GM23338 (cell line): ENCODE data around the gene USP10. TPM values are rescaled to one million over a fixed set of nuclear protein-coding genes. Genes with fewer than 3 reads are reported as not detected.

Experiments used
- ATAC-seq: fragments of 200-7000 bp; cut with Tn5 transposase; 3 replicates; pipeline ENCODE4 v1.9.1; 2020
- DNase-seq: peaks from one replicate; pipeline ENCODE4 v3.0.0-alpha.2; 2015; ENCODE audit warnings: low spot score
- H2AFZ ChIP-seq: fragments of 200-600 bp; sonication (generic); 2 replicates; pipeline ENCODE4 v1.8.0; 2016; ENCODE audit warnings: antibody characterized with exemption, mild to moderate bottlenecking, moderate library complexity
- H3F3A ChIP-seq: fragments of 200-600 bp; sonication (generic); replicated peaks from 2 replicates; pipeline ENCODE4 v1.8.0; 2017; ENCODE audit warnings: antibody characterized with exemption, mixed run types, low read depth
- H3K27ac ChIP-seq: fragments of 200-600 bp; sonication (generic); 2 replicates; pipeline ENCODE4 v1.6.1; 2016; ENCODE audit warnings: low read depth
- H3K27me3 ChIP-seq: fragments of 200-600 bp; sonication (generic); 2 replicates; pipeline ENCODE4 v1.8.0; 2016; ENCODE audit warnings: mild to moderate bottlenecking, mixed run types, moderate library complexity; ENCODE audit not compliant: insufficient read depth
- H3K36me3 ChIP-seq: fragments of 200-600 bp; sonication (generic); 2 replicates; pipeline ENCODE4 v1.8.0; 2016; ENCODE audit warnings: mild to moderate bottlenecking; ENCODE audit not compliant: insufficient read depth
- H3K4me1 ChIP-seq: fragments of 200-600 bp; sonication (generic); 2 replicates; pipeline ENCODE4 v1.8.0; 2016; ENCODE audit warnings: mild to moderate bottlenecking, moderate library complexity; ENCODE audit not compliant: insufficient read depth
- H3K4me2 ChIP-seq: fragments of 200-600 bp; sonication (generic); 2 replicates; pipeline ENCODE4 v1.7.1; 2017; ENCODE audit warnings: mixed run types
- H3K4me3 ChIP-seq: fragments of 200-600 bp; sonication (generic); 2 replicates; pipeline ENCODE4 v1.6.1; 2016; ENCODE audit warnings: mixed run types
- H3K79me2 ChIP-seq: fragments of 200-600 bp; sonication (generic); replicated peaks from 2 replicates; pipeline ENCODE4 v1.8.0; 2017; ENCODE audit warnings: mild to moderate bottlenecking; ENCODE audit not compliant: insufficient read depth
- H3K9me2 ChIP-seq: fragments of 200-600 bp; sonication (generic); 2 replicates; pipeline ENCODE4 v1.8.0; 2017; ENCODE audit not compliant: insufficient read depth
- H4K20me1 ChIP-seq: fragments of 200-600 bp; sonication (generic); replicated peaks from 2 replicates; pipeline ENCODE4 v1.8.0; 2017; ENCODE audit warnings: mild to moderate bottlenecking; ENCODE audit not compliant: insufficient read depth
- H3K27ac Mint-ChIP-seq: 2 replicates; pipeline ENCODE4 v1.8.0; 2020; ENCODE audit warnings: inconsistent platforms, mild to moderate bottlenecking, moderate library complexity, mixed read lengths
- H3K27me3 Mint-ChIP-seq: 3 replicates; pipeline ENCODE4 v1.8.0; 2022; ENCODE audit warnings: low read depth, mild to moderate bottlenecking, moderate library complexity, mixed read lengths, inconsistent platforms; ENCODE audit not compliant: insufficient read depth, poor library complexity
- H3K36me3 Mint-ChIP-seq: 3 replicates; pipeline ENCODE4 v1.8.0; 2021; ENCODE audit warnings: low read depth, mild to moderate bottlenecking, inconsistent platforms, moderate library complexity, mixed read lengths
- H3K4me1 Mint-ChIP-seq: 3 replicates; pipeline ENCODE4 v1.8.0; 2020; ENCODE audit warnings: mild to moderate bottlenecking, inconsistent platforms, mixed read lengths
- H3K4me3 Mint-ChIP-seq: 3 replicates; pipeline ENCODE4 v1.8.0; 2021; ENCODE audit warnings: moderate library complexity, mild to moderate bottlenecking, inconsistent platforms, mixed read lengths
- H3K9me3 Mint-ChIP-seq: 3 replicates; pipeline ENCODE4 v1.8.0; 2020; ENCODE audit warnings: moderate library complexity, mild to moderate bottlenecking, inconsistent platforms, mixed read lengths
- CREB1 ChIP-seq: fragments of 250-450 bp; sonication (Bioruptor Pico); IDR thresholded peaks from 2 replicates; pipeline ENCODE4 v1.5.0; 2020; ENCODE audit warnings: low read depth, mild to moderate bottlenecking, moderate library complexity
- EZH2 ChIP-seq: fragments of 200-600 bp; sonication (generic); IDR thresholded peaks from one replicate; pipeline ENCODE4 v1.8.0; 2017; ENCODE audit warnings: antibody characterized with exemption, mild to moderate bottlenecking, low read depth; ENCODE audit not compliant: unreplicated experiment
- NANOG ChIP-seq: IDR thresholded peaks from 2 replicates; pipeline ENCODE4 v1.6.1; 2016; ENCODE audit warnings: antibody characterized with exemption, borderline replicate concordance
- polyA plus RNA-seq: library from polyadenylated mRNA; unstranded; fragments of >200 nt; fragmentation: Nextera tagmentation; extraction: Ambion mirVana; gene quantifications from 2 replicates; pipeline ENCODE4 v1.2.1, GENCODE V29; 2016
- total RNA-seq: library from RNA; depleted of rRNA; stranded (reverse); fragments of >200 nt; shearing (Covaris generic); gene quantifications from 2 replicates; pipeline ENCODE4 v1.2.3, GENCODE V29; 2014
- TF ChIP-seq, protein P1 (sequence below): fragments of 250-450 bp; sonication (Bioruptor Pico); IDR thresholded peaks from 2 replicates; pipeline ENCODE4 v1.5.0; 2020; ENCODE audit warnings: mild to moderate bottlenecking, moderate library complexity
- TF ChIP-seq, protein P2 (sequence below): IDR thresholded peaks from one replicate; pipeline ENCODE4 v1.6.1; 2018; ENCODE audit warnings: antibody characterized with exemption; ENCODE audit not compliant: unreplicated experiment

Gene USP10
- total and polyA plus RNA-seq, 2 experiments from 2014 or later, result 158 to 194 TPM

DNA sequence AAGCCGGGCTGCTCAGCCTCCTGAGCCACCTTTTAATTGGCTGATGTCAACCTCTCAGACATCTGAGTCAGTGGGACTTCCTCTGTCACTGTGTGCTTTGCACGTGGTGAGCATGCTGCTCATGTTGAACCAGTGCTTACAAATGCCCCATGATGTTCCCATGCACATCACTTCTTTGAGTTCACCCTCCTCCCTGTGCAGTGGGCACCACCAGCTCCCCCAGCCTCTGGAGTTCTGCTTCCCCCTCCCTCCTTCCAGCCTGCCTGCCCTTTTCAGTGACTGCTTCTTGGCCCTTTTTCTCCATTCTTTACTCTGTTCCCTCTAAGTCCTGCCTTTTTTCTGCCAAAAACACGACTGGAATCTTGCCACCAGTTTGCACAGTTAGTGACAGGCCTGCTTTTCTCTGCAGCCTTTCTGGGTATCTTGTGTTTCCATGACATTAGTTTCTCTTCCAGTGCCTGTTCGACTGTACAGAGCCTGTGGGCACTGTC is 41.6 kb downstream of the USP10 start (continued):
- TF ChIP-seq, protein P1, sequence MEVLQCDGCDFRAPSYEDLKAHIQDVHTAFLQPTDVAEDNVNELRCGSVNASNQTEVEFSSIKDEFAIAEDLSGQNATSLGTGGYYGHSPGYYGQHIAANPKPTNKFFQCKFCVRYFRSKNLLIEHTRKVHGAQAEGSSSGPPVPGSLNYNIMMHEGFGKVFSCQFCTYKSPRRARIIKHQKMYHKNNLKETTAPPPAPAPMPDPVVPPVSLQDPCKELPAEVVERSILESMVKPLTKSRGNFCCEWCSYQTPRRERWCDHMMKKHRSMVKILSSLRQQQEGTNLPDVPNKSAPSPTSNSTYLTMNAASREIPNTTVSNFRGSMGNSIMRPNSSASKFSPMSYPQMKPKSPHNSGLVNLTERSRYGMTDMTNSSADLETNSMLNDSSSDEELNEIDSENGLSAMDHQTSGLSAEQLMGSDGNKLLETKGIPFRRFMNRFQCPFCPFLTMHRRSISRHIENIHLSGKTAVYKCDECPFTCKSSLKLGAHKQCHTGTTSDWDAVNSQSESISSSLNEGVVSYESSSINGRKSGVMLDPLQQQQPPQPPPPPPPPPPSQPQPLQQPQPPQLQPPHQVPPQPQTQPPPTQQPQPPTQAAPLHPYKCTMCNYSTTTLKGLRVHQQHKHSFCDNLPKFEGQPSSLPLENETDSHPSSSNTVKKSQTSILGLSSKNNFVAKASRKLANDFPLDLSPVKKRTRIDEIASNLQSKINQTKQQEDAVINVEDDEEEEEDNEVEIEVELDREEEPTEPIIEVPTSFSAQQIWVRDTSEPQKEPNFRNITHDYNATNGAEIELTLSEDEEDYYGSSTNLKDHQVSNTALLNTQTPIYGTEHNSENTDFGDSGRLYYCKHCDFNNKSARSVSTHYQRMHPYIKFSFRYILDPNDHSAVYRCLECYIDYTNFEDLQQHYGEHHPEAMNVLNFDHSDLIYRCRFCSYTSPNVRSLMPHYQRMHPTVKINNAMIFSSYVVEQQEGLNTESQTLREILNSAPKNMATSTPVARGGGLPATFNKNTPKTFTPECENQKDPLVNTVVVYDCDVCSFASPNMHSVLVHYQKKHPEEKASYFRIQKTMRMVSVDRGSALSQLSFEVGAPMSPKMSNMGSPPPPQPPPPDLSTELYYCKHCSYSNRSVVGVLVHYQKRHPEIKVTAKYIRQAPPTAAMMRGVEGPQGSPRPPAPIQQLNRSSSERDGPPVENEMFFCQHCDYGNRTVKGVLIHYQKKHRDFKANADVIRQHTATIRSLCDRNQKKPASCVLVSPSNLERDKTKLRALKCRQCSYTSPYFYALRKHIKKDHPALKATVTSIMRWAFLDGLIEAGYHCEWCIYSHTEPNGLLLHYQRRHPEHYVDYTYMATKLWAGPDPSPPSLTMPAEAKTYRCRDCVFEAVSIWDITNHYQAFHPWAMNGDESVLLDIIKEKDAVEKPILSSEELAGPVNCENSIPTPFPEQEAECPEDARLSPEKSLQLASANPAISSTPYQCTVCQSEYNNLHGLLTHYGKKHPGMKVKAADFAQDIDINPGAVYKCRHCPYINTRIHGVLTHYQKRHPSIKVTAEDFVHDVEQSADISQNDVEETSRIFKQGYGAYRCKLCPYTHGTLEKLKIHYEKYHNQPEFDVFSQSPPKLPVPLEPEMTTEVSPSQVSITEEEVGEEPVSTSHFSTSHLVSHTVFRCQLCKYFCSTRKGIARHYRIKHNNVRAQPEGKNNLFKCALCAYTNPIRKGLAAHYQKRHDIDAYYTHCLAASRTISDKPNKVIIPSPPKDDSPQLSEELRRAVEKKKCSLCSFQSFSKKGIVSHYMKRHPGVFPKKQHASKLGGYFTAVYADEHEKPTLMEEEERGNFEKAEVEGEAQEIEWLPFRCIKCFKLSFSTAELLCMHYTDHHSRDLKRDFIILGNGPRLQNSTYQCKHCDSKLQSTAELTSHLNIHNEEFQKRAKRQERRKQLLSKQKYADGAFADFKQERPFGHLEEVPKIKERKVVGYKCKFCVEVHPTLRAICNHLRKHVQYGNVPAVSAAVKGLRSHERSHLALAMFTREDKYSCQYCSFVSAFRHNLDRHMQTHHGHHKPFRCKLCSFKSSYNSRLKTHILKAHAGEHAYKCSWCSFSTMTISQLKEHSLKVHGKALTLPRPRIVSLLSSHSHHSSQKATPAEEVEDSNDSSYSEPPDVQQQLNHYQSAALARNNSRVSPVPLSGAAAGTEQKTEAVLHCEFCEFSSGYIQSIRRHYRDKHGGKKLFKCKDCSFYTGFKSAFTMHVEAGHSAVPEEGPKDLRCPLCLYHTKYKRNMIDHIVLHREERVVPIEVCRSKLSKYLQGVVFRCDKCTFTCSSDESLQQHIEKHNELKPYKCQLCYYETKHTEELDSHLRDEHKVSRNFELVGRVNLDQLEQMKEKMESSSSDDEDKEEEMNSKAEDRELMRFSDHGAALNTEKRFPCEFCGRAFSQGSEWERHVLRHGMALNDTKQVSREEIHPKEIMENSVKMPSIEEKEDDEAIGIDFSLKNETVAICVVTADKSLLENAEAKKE (CRISPR knock-in tag), result no peak
- TF ChIP-seq NANOG (no peak), CREB1 (no peak), EZH2 (no peak)

DNA sequence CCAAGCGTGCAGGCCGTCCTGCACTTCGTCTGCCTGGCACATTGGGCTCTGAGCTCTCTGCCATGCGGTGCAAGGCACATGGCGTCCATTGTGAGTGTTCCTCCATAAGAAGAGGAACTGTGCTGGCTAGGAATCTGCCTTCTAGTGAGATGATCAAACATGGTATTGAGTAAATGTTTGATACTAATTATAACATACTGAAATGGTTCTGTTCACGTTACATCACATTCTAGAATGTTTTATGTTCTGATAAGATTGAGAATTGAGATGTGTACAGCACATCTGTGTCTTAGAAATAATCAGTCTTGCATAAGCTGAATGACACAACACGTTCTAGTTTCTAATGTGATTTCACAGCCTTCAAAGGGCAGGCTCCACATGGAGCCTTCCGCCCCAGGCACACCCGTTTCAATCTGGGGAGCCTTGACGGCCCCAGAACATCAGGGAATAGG is 42.9 kb downstream of the USP10 start:
- H3K27ac Mint-ChIP-seq, result peak overlapping the region; percentile 81
- H3K4me3 ChIP-seq, result no peak overlapping the region
- no peak for ATAC-seq
- no peaks in the 10 kb centered on the region for H3K9me3 Mint-ChIP-seq
- H3K27ac ChIP-seq, result 0 out of 2 replicates have a peak overlapping the region, but pooled peaks have one; percentile 46
- peaks cover 14% of the 10 kb centered on the region for H3K27me3 Mint-ChIP-seq
- H2AFZ ChIP-seq, result no peak overlapping the region
- H3K79me2 ChIP-seq, result peaks cover 93% of the 10 kb centered on the region
- H3K36me3 ChIP-seq, result no peaks in the 10 kb centered on the region
- H3K4me1 Mint-ChIP-seq, result peaks cover 40% of the 10 kb centered on the region
- H4K20me1 ChIP-seq, result peaks cover 65% of the 10 kb centered on the region
- H3F3A ChIP-seq, result peaks cover 9% of the 10 kb centered on the region; the same call in 1 of the 2 replicates
- no peak overlapping the region for H3K4me3 Mint-ChIP-seq
- H3K36me3 Mint-ChIP-seq, result peaks cover 35% of the 10 kb centered on the region
- no peak overlapping the region for H3K4me2 ChIP-seq
- no peak for DNase-seq
- no peaks in the 10 kb centered on the region for H3K27me3 ChIP-seq
- H3K9me2 ChIP-seq, result no peaks in the 10 kb centered on the region
- peaks cover 43% of the 10 kb centered on the region for H3K4me1 ChIP-seq
- TF ChIP-seq, protein P2, sequence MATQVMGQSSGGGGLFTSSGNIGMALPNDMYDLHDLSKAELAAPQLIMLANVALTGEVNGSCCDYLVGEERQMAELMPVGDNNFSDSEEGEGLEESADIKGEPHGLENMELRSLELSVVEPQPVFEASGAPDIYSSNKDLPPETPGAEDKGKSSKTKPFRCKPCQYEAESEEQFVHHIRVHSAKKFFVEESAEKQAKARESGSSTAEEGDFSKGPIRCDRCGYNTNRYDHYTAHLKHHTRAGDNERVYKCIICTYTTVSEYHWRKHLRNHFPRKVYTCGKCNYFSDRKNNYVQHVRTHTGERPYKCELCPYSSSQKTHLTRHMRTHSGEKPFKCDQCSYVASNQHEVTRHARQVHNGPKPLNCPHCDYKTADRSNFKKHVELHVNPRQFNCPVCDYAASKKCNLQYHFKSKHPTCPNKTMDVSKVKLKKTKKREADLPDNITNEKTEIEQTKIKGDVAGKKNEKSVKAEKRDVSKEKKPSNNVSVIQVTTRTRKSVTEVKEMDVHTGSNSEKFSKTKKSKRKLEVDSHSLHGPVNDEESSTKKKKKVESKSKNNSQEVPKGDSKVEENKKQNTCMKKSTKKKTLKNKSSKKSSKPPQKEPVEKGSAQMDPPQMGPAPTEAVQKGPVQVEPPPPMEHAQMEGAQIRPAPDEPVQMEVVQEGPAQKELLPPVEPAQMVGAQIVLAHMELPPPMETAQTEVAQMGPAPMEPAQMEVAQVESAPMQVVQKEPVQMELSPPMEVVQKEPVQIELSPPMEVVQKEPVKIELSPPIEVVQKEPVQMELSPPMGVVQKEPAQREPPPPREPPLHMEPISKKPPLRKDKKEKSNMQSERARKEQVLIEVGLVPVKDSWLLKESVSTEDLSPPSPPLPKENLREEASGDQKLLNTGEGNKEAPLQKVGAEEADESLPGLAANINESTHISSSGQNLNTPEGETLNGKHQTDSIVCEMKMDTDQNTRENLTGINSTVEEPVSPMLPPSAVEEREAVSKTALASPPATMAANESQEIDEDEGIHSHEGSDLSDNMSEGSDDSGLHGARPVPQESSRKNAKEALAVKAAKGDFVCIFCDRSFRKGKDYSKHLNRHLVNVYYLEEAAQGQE, result no peak
- TF ChIP-seq CREB1, result no peak
- TF ChIP-seq, protein P1 (CRISPR knock-in tag), result no peak
